Sigmoid colon (tissue), 7 donors: ENCODE measurements around the gene TBX15. TPM values are rescaled to one million over a fixed set of nuclear protein-coding genes. Genes with fewer than 3 reads are reported as not detected.

Experiments
- DNase-seq: peaks from one replicate; pipeline ENCODE4 v3.0.0-alpha.2; 2019
- H3K27ac ChIP-seq, 4 donors: fragments of 200-600 bp; sonication (generic); one replicate each; pipeline ENCODE4 v1.5.1; 2016 to 2019; ENCODE audit warnings: mild to moderate bottlenecking in 1 of 4
- H3K27me3 ChIP-seq, 3 donors: fragments of 200-600 bp; sonication (generic); one replicate each; pipeline ENCODE4 v1.5.1; 2019; ENCODE audit warnings: mild to moderate bottlenecking in 1 of 3
- H3K36me3 ChIP-seq, 4 donors: fragments of 200-600 bp; sonication (generic); one replicate each; pipeline ENCODE4 v1.5.1; 2016 to 2019
- H3K4me1 ChIP-seq, 4 donors: fragments of 200-600 bp; sonication (generic); one replicate each; pipeline ENCODE4 v1.5.1; 2017 to 2019
- H3K4me3 ChIP-seq, 4 donors: fragments of 200-600 bp; sonication (generic); one replicate each; pipeline ENCODE4 v1.5.1; 2017 to 2019; ENCODE audit warnings: mild to moderate bottlenecking in 2 of 4, moderate library complexity in 1 of 4
- H3K9me3 ChIP-seq, 4 donors: fragments of 200-600 bp in 3 of 4; sonication (generic) in 3 of 4; one replicate each; pipeline versions ENCODE4 v1.5.1 to v1.6.1; 2013 to 2019
- CTCF ChIP-seq, 4 experiments: fragments of 450-650 bp in 3 of 4; fragments of 200-600 bp in 1 of 4; IDR thresholded peaks; one replicate each; pipeline ENCODE4 v1.5.1; 2016 to 2019; ENCODE audit warnings: antibody characterized with exemption in 4 of 4, mild to moderate bottlenecking in 3 of 4, moderate library complexity in 2 of 4
- EP300 ChIP-seq, 4 donors: sonication (generic); formaldehyde crosslinking; IDR thresholded peaks; one replicate each; pipeline ENCODE4 v1.6.1; 2017; ENCODE audit warnings: antibody characterized with exemption in 4 of 4
- POLR2A ChIP-seq, 2 donors: fragments of 450-650 bp; IDR thresholded peaks; one replicate each; pipeline ENCODE4 v1.6.1; 2016; ENCODE audit warnings: antibody characterized with exemption in 2 of 2, mild to moderate bottlenecking in 2 of 2, moderate library complexity in 2 of 2
- POLR2AphosphoS5 ChIP-seq, 4 donors: sonication (generic); formaldehyde crosslinking; IDR thresholded peaks; one replicate each; pipeline ENCODE4 v1.6.1; 2017; ENCODE audit warnings: antibody characterized with exemption in 4 of 4
- WGBS, 2 donors: extraction: QIAGEN DNeasy Blood & Tissue Kit; methylation state at CpG; one replicate each; pipeline ENCODE4 v1.1.7; 2013; 5-methylcytosine and 5-hydroxymethylcytosine counted together
- intact Hi-C: fragments of 100-400 bp; cut with DNase I; formaldehyde crosslinking; loops from one replicate; pipeline ENCODE4 v1.15.1; 2023
- polyA plus RNA-seq, 3 donors: library from polyadenylated mRNA; stranded (reverse); fragments of 200-250 nt; gene quantifications; one replicate each; pipeline ENCODE4 v1.2.3, GENCODE V29; 2013
- total RNA-seq, 4 donors: library from RNA; depleted of rRNA; stranded (reverse); fragments of >200 nt; gene quantifications; one replicate each; pipeline ENCODE4 v1.1.0, GENCODE V29; 2016
- donor health status: healthy with polysubstance abuse.
- donor health status: Bipolar disorder and iron deficiency.
- donor health status: healthy.

The TBX15 gene
- total and polyA plus RNA-seq, 7 donors = under 0.01 to 0.28 (median 0.03) TPM; not detected in 2

DNA sequence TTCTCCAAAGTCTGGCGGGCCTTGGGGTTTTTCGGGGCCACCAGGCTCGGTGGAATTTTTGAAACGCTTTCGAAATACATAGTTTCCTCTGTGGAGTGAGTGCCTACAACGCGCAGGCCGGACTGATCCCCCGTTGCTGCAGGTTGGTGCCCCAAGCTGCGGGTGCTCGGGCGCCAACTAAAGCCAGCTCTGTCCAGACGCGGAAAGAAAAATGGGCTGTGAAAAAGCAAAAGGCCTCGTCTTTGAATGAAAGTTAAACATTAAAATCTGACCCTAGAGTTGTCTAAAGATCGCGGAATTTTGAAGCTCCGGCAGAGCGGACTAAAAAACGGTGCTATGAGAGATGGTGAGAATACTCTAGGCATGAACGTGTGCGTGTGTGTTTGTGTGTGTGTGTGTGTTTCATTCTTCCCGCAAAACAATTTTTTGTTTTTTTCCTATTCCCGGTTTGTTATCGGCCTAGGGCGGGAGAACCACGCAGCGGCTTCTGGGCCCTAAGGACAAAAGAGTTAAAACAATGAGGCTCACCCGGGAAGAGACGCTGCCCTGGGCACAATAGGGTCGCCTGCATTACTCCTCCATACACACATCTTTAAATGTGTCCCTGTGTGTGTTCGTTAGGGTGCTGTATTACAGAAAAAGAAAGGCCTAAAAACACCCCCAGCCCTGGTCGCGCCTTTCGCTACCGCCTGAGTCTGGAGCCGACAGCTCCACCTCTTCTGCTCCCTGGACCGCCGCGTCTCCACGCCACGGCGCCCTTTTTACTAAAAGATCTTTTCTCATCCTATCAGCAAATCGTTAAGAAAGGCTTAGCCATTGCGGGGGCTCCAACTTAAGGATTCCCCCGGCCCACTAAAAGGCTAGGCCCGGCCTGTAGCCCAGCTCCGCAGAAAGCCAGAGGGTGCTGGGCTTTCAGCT lies 3.2 kb downstream of the TBX15 start:
- 8 to 9% methylated on average over 48 of the region's 48 CpGs for WGBS, 2 donors
- intact Hi-C loops = loop anchor here (10.0 kb wide), 1 partner anchor 160 kb away; the partner anchor contains the start of gene WARS2
- H3K27ac ChIP-seq = no peak overlapping the region
- no peak for DNase-seq
- no peaks in the 10 kb centered on the region for H3K36me3 ChIP-seq
- H3K4me1 ChIP-seq = peaks cover 0 to 46% (median 39%) of the 10 kb centered on the region in 4 donors
- peak overlapping the region in 3 of 4 donors; percentile 2 to 27 (median 27) for H3K4me3 ChIP-seq
- H3K9me3 ChIP-seq = peaks cover 0 to 3% (median 0%) of the 10 kb centered on the region in 4 donors
- TF ChIP-seq POLR2A (IDR thresholded peaks at IDR 0.05) (no peak), POLR2AphosphoS5 (IDR thresholded peaks at IDR 0.05) (no peak), CTCF (IDR thresholded peaks at IDR 0.05) (no peak), EP300 (IDR thresholded peaks at IDR 0.05) (no peak)
- peaks cover 82 to 100% (median 98%) of the 10 kb centered on the region in 3 donors for H3K27me3 ChIP-seq

DNA sequence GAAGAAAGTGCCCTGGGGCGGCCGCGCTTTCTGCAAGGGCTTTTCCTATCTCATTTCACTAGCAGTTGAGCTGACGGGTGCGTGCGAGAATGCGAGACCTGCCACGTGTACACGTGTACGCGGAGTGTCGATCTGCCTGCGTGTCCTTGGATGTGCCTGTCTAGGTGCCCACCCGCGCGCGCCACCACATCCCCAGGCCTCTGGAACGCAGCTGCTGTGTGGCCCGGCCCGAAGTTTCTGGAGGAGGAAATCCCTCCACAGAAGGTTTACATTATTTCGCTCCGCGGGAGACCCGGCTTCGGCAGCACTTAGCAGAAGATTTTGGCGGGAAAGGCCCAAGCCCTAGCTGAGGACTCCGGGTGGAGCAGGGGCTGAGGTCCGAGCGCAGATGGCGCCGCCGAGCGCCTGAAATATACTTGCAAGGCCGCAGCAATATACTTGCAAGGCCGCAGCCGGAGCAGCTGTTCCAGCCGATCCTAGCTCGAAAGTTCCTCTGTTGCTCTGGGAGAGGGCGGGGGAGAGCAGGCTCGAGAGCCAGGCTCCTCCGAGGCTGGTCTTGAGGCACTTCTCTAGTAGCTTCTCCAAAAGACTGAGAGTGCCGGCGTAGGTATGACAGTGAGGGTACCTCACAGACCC lies 3.9 kb downstream of the TBX15 start:
- Histone ChIP-seq H3K9me3 (peaks cover 0 to 3% (median 0%) of the 10 kb centered on the region in 4 donors), H3K27me3 (peaks cover 83 to 100% (median 98%) of the 10 kb centered on the region in 3 donors), H3K4me3 (peak overlapping the region in 3 of 4 donors; percentile 2 to 27 (median 27))

GRCh38 chr1:118983558-118984041 lies 4.5 kb downstream of the TBX15 start:
- H3K27ac ChIP-seq = no peak overlapping the region
- peaks cover 0 to 52% (median 50%) of the 10 kb centered on the region in 4 donors for H3K4me1 ChIP-seq
- H3K4me3 ChIP-seq = no peak overlapping the region
- no peak for DNase-seq
- peaks cover 78 to 100% (median 98%) of the 10 kb centered on the region in 3 donors for H3K27me3 ChIP-seq
- no peaks in the 10 kb centered on the region for H3K36me3 ChIP-seq
- TF ChIP-seq CTCF (IDR thresholded peaks at IDR 0.05) (no peak), EP300 (IDR thresholded peaks at IDR 0.05) (no peak), POLR2AphosphoS5 (IDR thresholded peaks at IDR 0.05) (no peak), POLR2A (IDR thresholded peaks at IDR 0.05) (no peak)
- 15 to 26% methylated on average over 22 of the region's 22 CpGs for WGBS, 2 donors
- intact Hi-C loops = loop anchor here (2.0 to 10.0 kb wide), 2 partner anchors 17 to 161 kb away; partner anchors contain the start of gene WARS2
- peaks cover 0 to 3% (median 0%) of the 10 kb centered on the region in 4 donors for H3K9me3 ChIP-seq

More for the DNA sequence above, 3.9 kb downstream of the TBX15 start:
- intact Hi-C loops = loop anchor here (10.0 kb wide), 1 partner anchor 161 kb away; the partner anchor contains the start of gene WARS2
- TF ChIP-seq POLR2A (IDR thresholded peaks at IDR 0.05) = no peak
- Histone ChIP-seq H3K27ac (no peak overlapping the region), H3K36me3 (no peaks in the 10 kb centered on the region), H3K4me1 (peaks cover 0 to 52% (median 47%) of the 10 kb centered on the region in 4 donors)
- no peak for DNase-seq
- WGBS, 2 donors = 3 to 8% methylated on average over 43 of the region's 43 CpGs

- DNase-seq = no peak
- Histone ChIP-seq H3K27ac (no peak overlapping the region), H3K4me3 (no peak overlapping the region), H3K9me3 (peaks cover 0 to 3% (median 0%) of the 10 kb centered on the region in 4 donors), H3K4me1 (peaks cover 0 to 47% (median 45%) of the 10 kb centered on the region in 4 donors), H3K36me3 (no peaks in the 10 kb centered on the region), H3K27me3 (peaks cover 72 to 100% (median 98%) of the 10 kb centered on the region in 3 donors)
- 11 to 19% methylated on average over 26 of the region's 26 CpGs for WGBS, 2 donors
- TF ChIP-seq EP300 (IDR thresholded peaks at IDR 0.05) = no peak
- TF ChIP-seq POLR2AphosphoS5 (IDR thresholded peaks at IDR 0.05) = no peak
- TF ChIP-seq POLR2A (IDR thresholded peaks at IDR 0.05) = no peak
- TF ChIP-seq CTCF (IDR thresholded peaks at IDR 0.05) = no peak
- intact Hi-C loops = loop anchor here (2.0 to 10.0 kb wide), 2 partner anchors 18 to 162 kb away; partner anchors contain the start of gene WARS2
Measured at GRCh38 chr1:118982821-118983557, 5.2 kb downstream of the TBX15 start.
